Measurements from ENCODE around the gene NFYC.

Gene NFYC

GRCh38 chr1:40798366-40799281 is 107.1 kb downstream of the NFYC start:
- no peak for FAIRE-seq

- no peak for FAIRE-seq
Observed at GRCh38 chr1:40799351-40799867, 107.9 kb downstream of the NFYC start.

- no peak for FAIRE-seq
Observed at GRCh38 chr1:40801742-40802077, 110.2 kb downstream of the NFYC start.

GRCh38 chr1:40802078-40802741 is 110.7 kb downstream of the NFYC start:
- no peak for FAIRE-seq

- no peak for FAIRE-seq
Observed at GRCh38 chr1:40802742-40803113, 111.2 kb downstream of the NFYC start.

GRCh38 chr1:40803447-40803846 is 111.9 kb downstream of the NFYC start:
- no peak for FAIRE-seq

GRCh38 chr1:40803902-40804301 is 112.4 kb downstream of the NFYC start:
- FAIRE-seq: no peak

GRCh38 chr1:40806240-40806639 is 114.7 kb downstream of the NFYC start:
- FAIRE-seq: no peak

- FAIRE-seq: no peak
Observed at GRCh38 chr1:40806731-40807695, 115.5 kb downstream of the NFYC start.

GRCh38 chr1:40808002-40808401 is 116.5 kb downstream of the NFYC start:
- no peak for FAIRE-seq

- no peak for FAIRE-seq
Observed at GRCh38 chr1:40808444-40808843, 116.9 kb downstream of the NFYC start.

GRCh38 chr1:40808909-40809308 is 117.4 kb downstream of the NFYC start:
- no peak for FAIRE-seq

- FAIRE-seq: no peak
Observed at GRCh38 chr1:40810927-40811326, 119.4 kb downstream of the NFYC start.

GRCh38 chr1:40815420-40815819 is 123.9 kb downstream of the NFYC start:
- no peak for FAIRE-seq

- FAIRE-seq: no peak
Observed at GRCh38 chr1:40817791-40818263, 126.3 kb downstream of the NFYC start.

GRCh38 chr1:40818264-40818961 is 126.9 kb downstream of the NFYC start:
- no peak for FAIRE-seq

GRCh38 chr1:40819101-40819500 is 127.6 kb downstream of the NFYC start:
- FAIRE-seq: no peak

GRCh38 chr1:40820251-40820797 is 128.8 kb downstream of the NFYC start:
- FAIRE-seq: no peak
